SK-MEL-5 (cell line): ENCODE data around the gene FOXM1. TPM values are rescaled to one million over a fixed set of nuclear protein-coding genes. Genes with fewer than 3 reads are reported as not detected.

Experiments
- DNase-seq: peaks from one replicate; pipeline ENCODE4 v3.0.0-alpha.2; 2016; ENCODE audit warnings: low read depth, low spot score
- in situ Hi-C: cut with HindIII; loops from 2 replicates; pipeline ENCODE4 v1.10.0; 2016; ENCODE audit warnings: low sequenced_read_pairs, high pct_unique_total_duplicates, low pct_unique_long_range_greater_than_20kb
- total RNA-seq: library from RNA; depleted of rRNA; stranded (reverse); fragments of >200 nt; shearing (Covaris generic); gene quantifications from 2 replicates; pipeline ENCODE4 v1.2.3, GENCODE V29; 2014

FOXM1 gene
- total RNA-seq, 1 experiment from 2014 or later = 21.8 TPM

DNA sequence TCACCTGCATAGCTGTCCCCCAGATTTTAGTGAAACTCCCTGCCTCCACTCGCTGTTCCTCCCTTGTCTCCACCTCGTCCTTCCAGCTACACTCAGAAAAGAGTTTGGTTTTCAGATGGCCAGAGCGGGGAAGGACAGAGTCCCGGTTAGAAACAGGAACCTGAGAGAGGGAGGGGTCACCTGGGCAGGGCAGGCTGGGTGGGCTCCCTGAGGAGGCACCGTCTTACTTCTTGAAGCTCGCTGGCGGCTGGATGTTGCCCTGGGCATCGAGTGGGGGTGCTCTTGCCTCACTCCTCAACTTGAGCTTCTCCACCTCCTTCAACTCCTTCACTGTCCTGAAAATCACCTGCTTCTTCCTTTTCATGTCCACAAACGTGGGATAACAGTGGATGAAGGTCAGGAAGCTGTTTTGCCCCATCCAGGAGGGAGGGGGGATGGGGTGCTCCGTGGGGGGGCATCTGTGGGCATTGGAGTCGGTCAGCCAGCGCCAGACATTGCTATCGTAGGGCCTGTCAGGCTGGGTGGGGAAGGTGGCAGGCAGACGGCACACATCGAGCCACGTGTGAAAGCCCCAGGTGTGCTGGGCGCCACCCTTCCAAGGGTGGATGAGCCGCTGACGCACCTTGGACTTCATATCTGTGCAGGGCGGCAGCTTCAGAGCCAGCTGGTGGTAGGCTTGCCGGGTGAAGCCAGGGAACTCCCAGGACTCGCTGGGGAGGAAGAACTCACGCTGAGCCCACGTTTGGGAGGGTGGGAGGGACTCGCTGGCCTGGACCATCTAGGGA, 22.1 kb downstream of the FOXM1 start:
- DNase-seq = no peak
- in situ Hi-C loops = no loop called here

DNA sequence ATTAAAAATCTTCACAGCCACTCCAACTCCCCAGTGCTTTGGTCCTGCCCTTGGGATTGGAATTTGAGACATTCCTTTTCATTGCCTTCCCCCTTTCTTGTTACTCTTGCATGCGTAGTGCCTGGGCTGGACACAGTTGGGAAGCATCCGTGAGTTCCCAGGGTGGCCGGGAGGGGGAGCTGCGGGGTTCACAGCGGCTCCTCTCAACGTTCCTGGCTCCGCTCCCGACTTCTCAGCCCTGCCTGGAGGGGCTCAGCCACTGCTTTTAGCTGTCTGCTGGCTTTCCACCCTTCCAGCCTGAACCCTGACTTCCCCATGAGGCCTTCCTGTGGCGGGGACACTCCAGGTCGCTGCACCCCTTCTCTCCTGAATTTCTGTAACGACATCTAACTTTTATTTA, 23.3 kb downstream of the FOXM1 start:
- in situ Hi-C loops = no loop called here
- DNase-seq = peak; percentile 88

DNA sequence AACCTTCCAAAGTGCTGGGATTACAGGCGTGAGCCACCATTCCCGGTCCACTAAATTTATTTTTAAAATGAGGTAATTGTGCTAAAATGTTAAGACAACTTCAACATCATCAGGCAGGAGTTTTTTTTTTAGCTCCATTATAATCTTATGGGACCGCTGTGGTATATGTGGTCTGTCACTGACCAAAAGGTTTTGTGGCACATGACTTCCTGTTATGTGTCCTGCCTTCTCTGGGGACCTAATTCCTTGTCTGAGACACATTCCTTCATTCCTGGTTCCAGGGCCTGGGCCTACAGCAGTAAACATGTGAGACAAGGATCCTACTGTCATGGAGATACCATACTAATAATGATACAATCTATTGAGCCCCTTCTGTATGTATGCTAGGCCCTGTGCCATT, 25.0 kb downstream of the FOXM1 start:
- DNase-seq = peak; percentile 34
- in situ Hi-C loops = no loop called here

GRCh38 chr12:2845280-2845679, 31.7 kb downstream of the FOXM1 start:
- in situ Hi-C loops = no loop called here
- no peak for DNase-seq

- in situ Hi-C loops = no loop called here
- DNase-seq = no peak
Observed at GRCh38 chr12:2844786-2845185, 32.2 kb downstream of the FOXM1 start.

DNA sequence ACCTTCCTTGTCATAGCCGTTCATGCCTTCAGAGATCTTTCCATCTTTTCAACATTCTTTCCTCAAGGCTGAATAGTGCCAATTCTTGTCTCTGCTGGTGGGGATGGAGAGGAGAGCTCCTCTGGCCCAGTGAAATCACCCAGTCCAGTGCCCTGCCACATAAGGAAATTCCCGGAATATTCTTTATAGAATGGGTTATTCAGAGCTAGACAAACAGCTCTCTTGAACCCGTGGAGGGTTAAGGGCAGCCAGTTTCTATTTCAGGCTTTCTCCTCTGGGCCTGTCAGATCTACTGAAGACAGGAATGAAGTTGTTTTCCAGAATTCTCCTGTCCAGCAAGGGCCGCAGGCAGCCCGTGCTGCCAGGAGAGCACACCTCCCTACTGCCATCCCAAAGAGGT, 34.0 kb downstream of the FOXM1 start:
- peak; percentile 52 for DNase-seq
- in situ Hi-C loops = no loop called here

- no peak for DNase-seq
- in situ Hi-C loops = no loop called here
Observed at GRCh38 chr12:2841056-2841650, 35.8 kb downstream of the FOXM1 start.

DNA sequence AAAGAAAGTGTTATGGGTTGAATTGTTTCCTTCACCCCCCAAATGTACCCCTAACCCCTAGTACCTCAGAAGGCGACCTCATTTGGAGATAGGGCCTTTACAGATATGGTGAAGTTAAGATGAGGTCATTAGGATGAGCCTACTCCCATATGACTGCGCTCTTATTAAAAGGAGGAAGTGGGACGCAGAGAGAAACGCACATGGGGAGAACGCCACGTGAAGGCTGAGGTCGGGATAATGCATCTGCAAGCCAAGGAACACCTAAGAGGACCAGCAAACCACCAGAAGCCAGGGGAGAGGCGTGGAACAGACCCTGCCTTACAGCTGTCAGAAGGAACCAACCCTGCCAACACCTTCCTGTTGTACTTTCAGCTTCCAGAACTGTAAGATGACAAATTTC, 40.4 kb downstream of the FOXM1 start:
- DNase-seq = no peak
- in situ Hi-C loops = no loop called here

GRCh38 chr12:2835691-2836403, 41.1 kb downstream of the FOXM1 start:
- in situ Hi-C loops = no loop called here
- DNase-seq = no peak

GRCh38 chr12:2834581-2835491, 42.1 kb downstream of the FOXM1 start, which contains the start of gene NRIP2:
TSS of gene NRIP2 (minus strand) at chr12:2835035. CDS start at chr12:2834983, 52 bp downstream.
- in situ Hi-C loops = no loop called here
- no peak for DNase-seq

DNA sequence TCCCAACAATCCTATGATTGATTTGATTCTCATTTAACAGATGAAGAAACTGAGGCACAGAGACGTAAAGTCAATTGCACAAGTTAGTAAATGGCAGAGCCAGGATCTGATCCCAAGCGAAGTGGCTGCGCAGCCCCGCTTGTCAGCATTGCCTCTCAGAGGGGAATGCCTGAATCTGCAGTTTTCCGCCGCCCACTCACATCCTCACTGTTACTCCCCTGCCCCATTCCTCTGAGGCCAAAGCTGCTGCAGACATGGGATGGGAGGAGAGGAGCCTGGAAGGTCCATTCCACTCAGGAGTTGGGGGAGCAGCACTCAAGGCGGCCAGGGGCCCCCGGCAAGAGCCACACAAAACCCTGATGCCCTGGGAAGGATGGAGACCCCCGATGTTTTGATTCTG, 43.2 kb downstream of the FOXM1 start:
- in situ Hi-C loops = no loop called here

DNA sequence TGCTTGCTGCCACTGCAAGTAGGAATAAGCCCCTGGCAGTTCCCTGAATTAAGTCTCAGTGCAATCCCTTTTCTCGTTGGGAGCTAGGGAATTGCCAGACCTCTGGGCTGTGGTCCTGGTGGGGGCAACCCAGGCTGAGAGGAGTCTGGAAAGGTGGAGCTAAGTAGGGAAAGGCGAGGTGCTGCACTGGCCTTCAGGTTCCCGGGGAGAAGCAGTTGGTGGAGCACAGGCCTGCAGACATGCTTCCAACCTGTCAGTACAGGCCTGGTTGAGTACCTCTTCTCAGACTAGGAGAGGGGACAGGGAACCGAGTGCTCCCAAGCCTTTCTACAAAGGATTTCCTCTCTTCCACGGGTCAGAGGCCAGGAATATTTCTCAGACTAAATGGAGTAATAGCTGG, 43.6 kb downstream of the FOXM1 start:
- no peak for DNase-seq
- in situ Hi-C loops = no loop called here

More for the DNA sequence above, 43.2 kb downstream of the FOXM1 start:
- no peak for DNase-seq

DNA sequence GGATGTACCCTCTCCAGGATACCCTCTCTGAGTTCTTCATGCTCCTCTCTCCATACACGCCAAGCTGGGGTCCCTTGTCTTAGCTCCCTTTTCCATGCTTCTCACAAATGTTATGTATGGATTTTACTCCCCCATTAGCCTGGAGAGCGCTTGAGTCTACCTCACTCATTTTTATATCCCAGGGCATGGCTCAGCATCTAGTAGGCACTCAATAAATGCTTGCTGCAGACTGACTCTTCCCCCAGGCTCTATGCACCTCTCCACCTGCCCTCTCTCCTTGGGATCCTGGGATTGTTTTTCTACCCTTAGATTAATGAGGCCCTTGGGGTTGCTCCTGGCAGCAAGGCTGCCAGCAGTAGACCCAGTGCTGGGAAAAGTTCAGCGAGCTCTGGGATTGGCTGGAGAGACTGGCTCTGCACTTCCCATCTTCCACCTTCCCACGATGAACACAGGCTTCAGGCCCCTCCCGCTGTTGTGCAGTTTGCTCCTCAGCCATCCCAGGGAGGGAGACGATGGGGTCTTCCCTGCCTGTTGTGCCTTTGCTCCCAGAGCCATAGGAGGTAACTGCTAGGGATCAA, 44.3 kb downstream of the FOXM1 start:
- DNase-seq = no peak
- in situ Hi-C loops = no loop called here

DNA sequence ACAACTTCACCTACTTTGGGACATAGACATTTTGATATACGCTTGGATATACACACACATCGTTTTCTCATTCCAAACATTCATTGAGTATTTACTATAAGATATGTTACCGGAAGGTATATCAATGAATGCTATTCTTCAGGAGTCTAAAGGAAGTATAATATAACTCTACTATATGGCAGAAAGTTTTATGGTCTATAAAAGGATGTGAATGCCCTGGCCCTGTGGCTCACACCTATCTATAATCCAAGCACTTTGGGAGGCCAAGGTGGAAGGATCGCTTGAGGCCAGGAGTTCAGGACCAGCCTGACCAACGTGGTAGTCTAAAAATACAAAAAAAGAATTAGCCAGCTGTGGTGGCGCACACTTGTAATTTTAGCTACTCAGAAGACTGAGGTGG, 47.7 kb downstream of the FOXM1 start:
- in situ Hi-C loops = no loop called here
- DNase-seq = no peak

DNA sequence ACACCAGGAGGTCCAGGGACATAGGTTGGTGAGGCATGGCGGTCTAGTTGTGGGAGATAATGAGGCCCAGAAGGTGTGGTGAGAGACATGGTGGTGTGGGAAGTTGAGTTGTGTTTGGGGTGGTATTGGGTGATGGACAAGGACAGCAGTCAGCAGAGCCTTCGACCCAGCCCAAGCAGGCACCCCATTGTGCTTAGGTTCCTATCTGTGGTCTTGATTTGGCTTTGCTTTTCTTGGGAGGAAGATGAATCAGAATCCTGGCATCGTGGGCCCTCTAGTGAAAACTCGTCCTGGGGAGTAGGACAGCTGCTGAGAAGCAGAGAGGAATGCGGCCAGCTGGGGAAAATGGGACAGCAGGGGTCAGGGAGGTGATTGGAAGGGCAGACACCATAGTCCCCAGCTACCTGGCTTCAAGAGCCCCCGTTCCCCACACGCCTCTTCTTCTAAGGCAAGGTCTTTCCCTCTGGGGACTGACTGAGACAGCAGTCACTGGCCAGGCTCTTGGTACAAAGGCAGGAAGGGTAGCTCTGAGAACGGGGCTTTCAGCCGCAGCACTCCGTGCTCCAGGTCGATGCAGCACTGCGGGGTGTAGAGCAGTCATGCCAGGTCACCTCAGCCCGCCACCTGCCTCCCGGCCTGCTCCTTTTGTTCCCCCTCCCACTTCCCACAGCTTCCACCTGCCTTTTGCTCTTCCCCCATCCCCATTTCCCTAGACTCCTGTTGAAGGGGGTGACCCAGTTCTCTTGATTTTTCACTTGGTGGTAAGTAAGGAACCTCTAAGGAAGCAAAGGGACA, 50.1 kb downstream of the FOXM1 start:
- in situ Hi-C loops = no loop called here
- DNase-seq = no peak

- in situ Hi-C loops = no loop called here
- no peak for DNase-seq
Observed at GRCh38 chr12:2826036-2826435, 50.9 kb downstream of the FOXM1 start.

GRCh38 chr12:2825132-2825531, 51.8 kb downstream of the FOXM1 start:
- in situ Hi-C loops = no loop called here

More at GRCh38 chr12:2825132-2825531, 51.8 kb downstream of the FOXM1 start:
- no peak for DNase-seq
